ENCODE results near the gene MAD1L1.

MAD1L1 gene

DNA sequence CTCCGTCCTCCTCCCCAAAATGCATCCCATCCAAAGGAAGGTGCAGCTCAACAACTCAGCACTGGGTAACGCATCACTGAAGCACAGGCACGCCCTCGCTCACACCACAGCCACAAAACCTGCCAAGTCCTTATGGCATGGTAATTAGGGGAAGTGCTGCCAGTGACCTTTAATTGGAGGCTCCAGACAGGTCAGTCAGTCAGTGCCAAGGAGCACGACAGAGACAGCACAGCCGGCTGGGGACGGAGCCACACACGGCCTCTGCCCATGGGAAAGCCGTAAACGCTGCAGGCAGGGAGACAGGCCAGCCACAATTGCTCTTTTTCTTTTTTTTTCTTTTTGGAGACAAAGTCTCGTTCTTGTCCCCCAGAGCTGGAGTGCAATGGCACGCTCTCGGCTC is 146.5 kb downstream of the MAD1L1 start:
- no peak for ATAC-seq
- no peak for TF ChIP-seq RARB (CRISPR knock-in tag; IDR thresholded peaks at IDR 0.05)
- TF ChIP-seq SNAI2 (CRISPR knock-in tag; IDR thresholded peaks at IDR 0.05): no peak
- TF ChIP-seq, protein P1, sequence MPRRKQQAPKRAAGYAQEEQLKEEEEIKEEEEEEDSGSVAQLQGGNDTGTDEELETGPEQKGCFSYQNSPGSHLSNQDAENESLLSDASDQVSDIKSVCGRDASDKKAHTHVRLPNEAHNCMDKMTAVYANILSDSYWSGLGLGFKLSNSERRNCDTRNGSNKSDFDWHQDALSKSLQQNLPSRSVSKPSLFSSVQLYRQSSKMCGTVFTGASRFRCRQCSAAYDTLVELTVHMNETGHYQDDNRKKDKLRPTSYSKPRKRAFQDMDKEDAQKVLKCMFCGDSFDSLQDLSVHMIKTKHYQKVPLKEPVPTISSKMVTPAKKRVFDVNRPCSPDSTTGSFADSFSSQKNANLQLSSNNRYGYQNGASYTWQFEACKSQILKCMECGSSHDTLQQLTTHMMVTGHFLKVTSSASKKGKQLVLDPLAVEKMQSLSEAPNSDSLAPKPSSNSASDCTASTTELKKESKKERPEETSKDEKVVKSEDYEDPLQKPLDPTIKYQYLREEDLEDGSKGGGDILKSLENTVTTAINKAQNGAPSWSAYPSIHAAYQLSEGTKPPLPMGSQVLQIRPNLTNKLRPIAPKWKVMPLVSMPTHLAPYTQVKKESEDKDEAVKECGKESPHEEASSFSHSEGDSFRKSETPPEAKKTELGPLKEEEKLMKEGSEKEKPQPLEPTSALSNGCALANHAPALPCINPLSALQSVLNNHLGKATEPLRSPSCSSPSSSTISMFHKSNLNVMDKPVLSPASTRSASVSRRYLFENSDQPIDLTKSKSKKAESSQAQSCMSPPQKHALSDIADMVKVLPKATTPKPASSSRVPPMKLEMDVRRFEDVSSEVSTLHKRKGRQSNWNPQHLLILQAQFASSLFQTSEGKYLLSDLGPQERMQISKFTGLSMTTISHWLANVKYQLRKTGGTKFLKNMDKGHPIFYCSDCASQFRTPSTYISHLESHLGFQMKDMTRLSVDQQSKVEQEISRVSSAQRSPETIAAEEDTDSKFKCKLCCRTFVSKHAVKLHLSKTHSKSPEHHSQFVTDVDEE (CRISPR knock-in tag; IDR thresholded peaks at IDR 0.05): no peak
- no peak for TF ChIP-seq BACH2 (CRISPR knock-in tag; IDR thresholded peaks at IDR 0.05; ENCODE audit: borderline replicate concordance)
- TF ChIP-seq ZNF8 (CRISPR knock-in tag; IDR thresholded peaks at IDR 0.05): no peak
- TF ChIP-seq TCF4 (CRISPR knock-in tag; IDR thresholded peaks at IDR 0.05; ENCODE audit: borderline replicate concordance): no peak
- no peak for TF ChIP-seq ZFP3 (CRISPR knock-in tag; IDR thresholded peaks at IDR 0.05)
- no peak for TF ChIP-seq CSDC2 (CRISPR knock-in tag; IDR thresholded peaks at IDR 0.05)
- TF ChIP-seq ZC3H10 (CRISPR knock-in tag; IDR thresholded peaks at IDR 0.05): no peak
- TF ChIP-seq ZNF565 (CRISPR knock-in tag; conservative IDR thresholded peaks at IDR 0.05; ENCODE audit: low read depth): no peak

DNA sequence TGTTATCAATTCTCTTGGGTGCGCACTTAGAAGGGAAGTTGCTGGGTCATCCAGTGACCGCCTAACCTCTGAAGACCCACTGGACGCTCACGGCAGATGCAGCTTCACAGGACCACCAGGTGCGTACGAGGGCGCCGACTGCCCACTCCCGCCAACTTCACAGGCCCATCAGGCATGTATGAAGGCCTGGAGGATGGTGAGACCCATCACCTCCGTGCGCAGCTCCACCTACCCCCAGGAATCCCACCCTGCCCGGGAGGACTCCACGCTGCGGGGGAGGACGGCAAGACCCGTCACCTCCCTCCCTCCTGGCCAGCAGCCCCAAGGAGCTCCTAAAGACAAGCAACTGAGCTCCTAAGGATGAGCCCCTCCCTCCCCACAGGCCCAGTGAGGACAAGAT is 146.9 kb downstream of the MAD1L1 start:
- ATAC-seq: no peak
- no peak for TF ChIP-seq BACH2 (CRISPR knock-in tag; IDR thresholded peaks at IDR 0.05; ENCODE audit: borderline replicate concordance)
- no peak for TF ChIP-seq ARNTL (CRISPR knock-in tag; IDR thresholded peaks at IDR 0.05; ENCODE audit: borderline replicate concordance, low read depth)
- TF ChIP-seq, protein P2, sequence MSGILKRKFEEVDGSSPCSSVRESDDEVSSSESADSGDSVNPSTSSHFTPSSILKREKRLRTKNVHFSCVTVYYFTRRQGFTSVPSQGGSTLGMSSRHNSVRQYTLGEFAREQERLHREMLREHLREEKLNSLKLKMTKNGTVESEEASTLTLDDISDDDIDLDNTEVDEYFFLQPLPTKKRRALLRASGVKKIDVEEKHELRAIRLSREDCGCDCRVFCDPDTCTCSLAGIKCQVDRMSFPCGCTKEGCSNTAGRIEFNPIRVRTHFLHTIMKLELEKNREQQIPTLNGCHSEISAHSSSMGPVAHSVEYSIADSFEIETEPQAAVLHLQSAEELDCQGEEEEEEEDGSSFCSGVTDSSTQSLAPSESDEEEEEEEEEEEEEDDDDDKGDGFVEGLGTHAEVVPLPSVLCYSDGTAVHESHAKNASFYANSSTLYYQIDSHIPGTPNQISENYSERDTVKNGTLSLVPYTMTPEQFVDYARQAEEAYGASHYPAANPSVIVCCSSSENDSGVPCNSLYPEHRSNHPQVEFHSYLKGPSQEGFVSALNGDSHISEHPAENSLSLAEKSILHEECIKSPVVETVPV (CRISPR knock-in tag; IDR thresholded peaks at IDR 0.05): no peak
- no peak for TF ChIP-seq ZNF565 (CRISPR knock-in tag; conservative IDR thresholded peaks at IDR 0.05; ENCODE audit: low read depth)
- TF ChIP-seq, protein P3, sequence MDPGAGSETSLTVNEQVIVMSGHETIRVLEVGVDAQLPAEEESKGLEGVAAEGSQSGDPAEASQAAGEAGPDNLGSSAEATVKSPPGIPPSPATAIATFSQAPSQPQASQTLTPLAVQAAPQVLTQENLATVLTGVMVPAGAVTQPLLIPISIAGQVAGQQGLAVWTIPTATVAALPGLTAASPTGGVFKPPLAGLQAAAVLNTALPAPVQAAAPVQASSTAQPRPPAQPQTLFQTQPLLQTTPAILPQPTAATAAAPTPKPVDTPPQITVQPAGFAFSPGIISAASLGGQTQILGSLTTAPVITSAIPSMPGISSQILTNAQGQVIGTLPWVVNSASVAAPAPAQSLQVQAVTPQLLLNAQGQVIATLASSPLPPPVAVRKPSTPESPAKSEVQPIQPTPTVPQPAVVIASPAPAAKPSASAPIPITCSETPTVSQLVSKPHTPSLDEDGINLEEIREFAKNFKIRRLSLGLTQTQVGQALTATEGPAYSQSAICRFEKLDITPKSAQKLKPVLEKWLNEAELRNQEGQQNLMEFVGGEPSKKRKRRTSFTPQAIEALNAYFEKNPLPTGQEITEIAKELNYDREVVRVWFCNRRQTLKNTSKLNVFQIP (CRISPR knock-in tag; IDR thresholded peaks at IDR 0.05; ENCODE audit: borderline replicate concordance, low read depth): no peak
- no peak for TF ChIP-seq ZFP3 (CRISPR knock-in tag; IDR thresholded peaks at IDR 0.05)
- no peak for TF ChIP-seq TCF4 (CRISPR knock-in tag; IDR thresholded peaks at IDR 0.05; ENCODE audit: borderline replicate concordance)
- TF ChIP-seq ZNF8 (CRISPR knock-in tag; IDR thresholded peaks at IDR 0.05): no peak
- TF ChIP-seq, protein P4, sequence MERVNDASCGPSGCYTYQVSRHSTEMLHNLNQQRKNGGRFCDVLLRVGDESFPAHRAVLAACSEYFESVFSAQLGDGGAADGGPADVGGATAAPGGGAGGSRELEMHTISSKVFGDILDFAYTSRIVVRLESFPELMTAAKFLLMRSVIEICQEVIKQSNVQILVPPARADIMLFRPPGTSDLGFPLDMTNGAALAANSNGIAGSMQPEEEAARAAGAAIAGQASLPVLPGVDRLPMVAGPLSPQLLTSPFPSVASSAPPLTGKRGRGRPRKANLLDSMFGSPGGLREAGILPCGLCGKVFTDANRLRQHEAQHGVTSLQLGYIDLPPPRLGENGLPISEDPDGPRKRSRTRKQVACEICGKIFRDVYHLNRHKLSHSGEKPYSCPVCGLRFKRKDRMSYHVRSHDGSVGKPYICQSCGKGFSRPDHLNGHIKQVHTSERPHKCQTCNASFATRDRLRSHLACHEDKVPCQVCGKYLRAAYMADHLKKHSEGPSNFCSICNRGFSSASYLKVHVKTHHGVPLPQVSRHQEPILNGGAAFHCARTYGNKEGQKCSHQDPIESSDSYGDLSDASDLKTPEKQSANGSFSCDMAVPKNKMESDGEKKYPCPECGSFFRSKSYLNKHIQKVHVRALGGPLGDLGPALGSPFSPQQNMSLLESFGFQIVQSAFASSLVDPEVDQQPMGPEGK (CRISPR knock-in tag; IDR thresholded peaks at IDR 0.05; ENCODE audit: borderline replicate concordance): no peak
- no peak for TF ChIP-seq GLIS3 (CRISPR knock-in tag; IDR thresholded peaks at IDR 0.05)
- TF ChIP-seq CSDC2 (CRISPR knock-in tag; IDR thresholded peaks at IDR 0.05): no peak
- no peak for TF ChIP-seq SNAI2 (CRISPR knock-in tag; IDR thresholded peaks at IDR 0.05)
- TF ChIP-seq ESRRG (CRISPR knock-in tag; IDR thresholded peaks at IDR 0.05): no peak
- TF ChIP-seq OSR1 (CRISPR knock-in tag; IDR thresholded peaks at IDR 0.05): no peak
- TF ChIP-seq PPARA (CRISPR knock-in tag; IDR thresholded peaks at IDR 0.05; ENCODE audit: borderline replicate concordance): no peak
- no peak for TF ChIP-seq ZNF70 (CRISPR knock-in tag; IDR thresholded peaks at IDR 0.05)

DNA sequence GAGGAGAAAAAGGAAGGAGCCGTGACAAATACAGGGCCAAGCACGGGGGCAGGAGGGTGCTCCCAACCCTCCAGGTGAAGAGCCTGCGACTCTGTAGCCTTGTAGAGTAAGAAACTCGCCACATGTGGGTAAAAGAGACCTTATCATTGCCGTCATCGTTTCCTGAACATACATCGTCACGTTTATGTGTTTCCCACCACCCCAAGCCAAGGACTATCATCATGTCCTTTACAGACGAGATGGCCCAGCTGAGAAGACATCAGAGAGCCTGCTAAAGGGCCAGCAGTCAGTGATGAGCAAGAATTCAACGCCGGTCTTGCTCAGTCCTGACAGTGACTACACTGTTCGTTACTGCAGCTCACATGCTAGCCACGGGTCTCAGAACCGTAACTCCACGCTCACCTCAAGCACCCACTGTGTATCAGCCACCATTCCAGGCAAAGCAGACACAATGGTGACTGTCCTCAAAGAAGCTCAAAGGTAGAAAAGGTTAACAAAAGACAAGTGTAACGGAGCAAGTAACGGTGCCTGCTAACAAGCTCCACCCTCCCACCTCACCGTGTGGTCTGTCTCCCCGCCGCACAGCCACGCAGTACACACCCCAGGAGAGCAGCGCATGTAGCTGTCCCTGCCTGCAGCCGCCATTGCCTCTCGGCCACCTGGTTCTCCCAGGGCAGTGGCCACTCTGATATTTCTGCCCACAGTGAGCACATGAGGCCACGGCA is 147.8 kb downstream of the MAD1L1 start:
- no peak for ATAC-seq
- TF ChIP-seq CSDC2 (CRISPR knock-in tag; IDR thresholded peaks at IDR 0.05) (no peak), PPARA (CRISPR knock-in tag; IDR thresholded peaks at IDR 0.05; ENCODE audit: borderline replicate concordance) (no peak), TCF4 (CRISPR knock-in tag; IDR thresholded peaks at IDR 0.05; ENCODE audit: borderline replicate concordance) (no peak), ZFP30 (CRISPR knock-in tag; IDR thresholded peaks at IDR 0.05) (no peak), SNAI2 (CRISPR knock-in tag; IDR thresholded peaks at IDR 0.05) (no peak), ARNTL (CRISPR knock-in tag; IDR thresholded peaks at IDR 0.05; ENCODE audit: borderline replicate concordance, low read depth) (no peak), ZNF8 (CRISPR knock-in tag; IDR thresholded peaks at IDR 0.05) (no peak), RARB (CRISPR knock-in tag; IDR thresholded peaks at IDR 0.05) (no peak)
- TF ChIP-seq, protein P1 (CRISPR knock-in tag; IDR thresholded peaks at IDR 0.05): no peak
- TF ChIP-seq, protein P4 (CRISPR knock-in tag; IDR thresholded peaks at IDR 0.05; ENCODE audit: borderline replicate concordance): no peak

All from SK-N-SH treated with all-trans-retinoic acid at 6 μM for 48 hours (cell line).